ENCODE results near the gene CDC42BPA.

The CDC42BPA gene

GRCh38 chr1:226948051-226948450 lies 370.2 kb downstream of the CDC42BPA start:
- WGBS (ENCODE audit: extremely low coverage, insufficient coverage, insufficient read length): no CpG with 5 or more reads among the region's 2 CpGs
- Histone ChIP-seq H2AK5ac (ENCODE audit: low read length) (no peak overlapping the region), H3K9me3 (ENCODE audit: insufficient read depth, low read depth, low read length) (peaks cover 2% of the 10 kb centered on the region), H3K14ac (ENCODE audit: low read length) (no peak overlapping the region), H3K4me3 (ENCODE audit: low read depth, low read length) (no peak overlapping the region), H3K18ac (ENCODE audit: low read length) (no peak overlapping the region), H3K4ac (ENCODE audit: low read depth, low read length) (no peak overlapping the region), H2BK12ac (ENCODE audit: low read length) (no peak overlapping the region), H2BK120ac (ENCODE audit: insufficient read depth, low read length, poor library complexity) (no peak overlapping the region), H4K12ac (ENCODE audit: low read depth, low read length) (no peak overlapping the region), H3K27me3 (ENCODE audit: insufficient read depth, low read length) (no peaks in the 10 kb centered on the region), H3K4me2 (ENCODE audit: low read length) (no peak overlapping the region), H3K79me1 (ENCODE audit: low read length) (no peaks in the 10 kb centered on the region), H2AFZ (ENCODE audit: insufficient read depth, low read length, poor library complexity) (no peak overlapping the region), H2BK5ac (ENCODE audit: low read depth, low read length, poor library complexity) (no peak overlapping the region), H4K8ac (ENCODE audit: low read depth, low read length) (no peak overlapping the region), H3K9ac (ENCODE audit: low read length) (no peak overlapping the region), H4K91ac (ENCODE audit: low read depth, low read length) (no peak overlapping the region), H3K23ac (ENCODE audit: low read length) (no peak overlapping the region), H3K27ac (ENCODE audit: low read depth, low read length) (no peak overlapping the region), H3K4me1 (ENCODE audit: control insufficient read depth in 1 of 2, insufficient read depth in 2 of 2, low read length in 2 of 2) (peaks cover 0 to 4% of the 10 kb centered on the region in 2 experiments), H3K36me3 (ENCODE audit: control insufficient read depth in 1 of 2, insufficient read depth in 2 of 2, low read length in 2 of 2) (no peaks in the 10 kb centered on the region), H3K79me2 (ENCODE audit: control insufficient read depth, insufficient read depth, low read length, poor library complexity) (no peaks in the 10 kb centered on the region)
- DNase-seq: no peak

DNA sequence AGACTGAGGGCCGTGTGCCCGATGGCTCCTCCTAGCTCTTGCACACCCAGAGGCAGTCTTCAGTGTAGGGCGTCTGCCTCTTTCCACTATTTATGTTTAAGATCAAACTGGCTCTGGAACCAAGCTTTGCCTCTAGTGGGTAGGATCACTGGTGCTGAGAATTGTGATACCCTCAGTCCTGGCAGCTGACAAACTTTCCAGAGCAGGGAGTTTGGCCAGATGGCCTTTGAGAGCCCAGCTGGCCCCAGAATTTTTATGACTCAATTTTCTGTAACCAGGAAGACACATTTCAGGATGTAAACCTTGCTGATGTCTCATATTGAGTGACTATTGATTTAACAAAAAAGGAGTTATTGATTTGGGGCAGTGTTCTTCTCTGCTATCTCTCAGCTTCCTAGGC lies 371.5 kb downstream of the CDC42BPA start:
- H3K4me3 ChIP-seq (ENCODE audit: low read depth, low read length): no peak overlapping the region
- H3K79me2 ChIP-seq (ENCODE audit: control insufficient read depth, insufficient read depth, low read length, poor library complexity): no peaks in the 10 kb centered on the region
- H2BK5ac ChIP-seq (ENCODE audit: low read depth, low read length, poor library complexity): no peak overlapping the region
- H3K27ac ChIP-seq (ENCODE audit: low read depth, low read length): no peak overlapping the region
- H3K27me3 ChIP-seq (ENCODE audit: insufficient read depth, low read length): no peaks in the 10 kb centered on the region
- H3K18ac ChIP-seq (ENCODE audit: low read length): no peak overlapping the region
- H3K14ac ChIP-seq (ENCODE audit: low read length): no peak overlapping the region
- no peak overlapping the region for H3K4me2 ChIP-seq (ENCODE audit: low read length)
- DNase-seq: no peak
- no peak overlapping the region for H3K9ac ChIP-seq (ENCODE audit: low read length)
- peaks cover 0 to 4% of the 10 kb centered on the region in 2 experiments for H3K4me1 ChIP-seq (ENCODE audit: control insufficient read depth in 1 of 2, insufficient read depth in 2 of 2, low read length in 2 of 2)
- no peak overlapping the region for H4K8ac ChIP-seq (ENCODE audit: low read depth, low read length)
- H3K79me1 ChIP-seq (ENCODE audit: low read length): no peaks in the 10 kb centered on the region
- H4K12ac ChIP-seq (ENCODE audit: low read depth, low read length): no peak overlapping the region
- WGBS (ENCODE audit: extremely low coverage, insufficient coverage, insufficient read length): no CpG with 5 or more reads among the region's 3 CpGs
- no peak overlapping the region for H3K4ac ChIP-seq (ENCODE audit: low read depth, low read length)
- H2AFZ ChIP-seq (ENCODE audit: insufficient read depth, low read length, poor library complexity): no peak overlapping the region
- H3K36me3 ChIP-seq (ENCODE audit: control insufficient read depth in 1 of 2, insufficient read depth in 2 of 2, low read length in 2 of 2): no peaks in the 10 kb centered on the region
- peaks cover 2% of the 10 kb centered on the region for H3K9me3 ChIP-seq (ENCODE audit: insufficient read depth, low read depth, low read length)
- no peak overlapping the region for H2AK5ac ChIP-seq (ENCODE audit: low read length)
- no peak overlapping the region for H3K23ac ChIP-seq (ENCODE audit: low read length)
- H4K91ac ChIP-seq (ENCODE audit: low read depth, low read length): no peak overlapping the region
- H2BK120ac ChIP-seq (ENCODE audit: insufficient read depth, low read length, poor library complexity): no peak overlapping the region
- H2BK12ac ChIP-seq (ENCODE audit: low read length): no peak overlapping the region

GRCh38 chr1:226946285-226946684 lies 372.0 kb downstream of the CDC42BPA start:
- Histone ChIP-seq H3K14ac (ENCODE audit: low read length) (no peak overlapping the region), H4K8ac (ENCODE audit: low read depth, low read length) (no peak overlapping the region)
- no peak for DNase-seq

DNA sequence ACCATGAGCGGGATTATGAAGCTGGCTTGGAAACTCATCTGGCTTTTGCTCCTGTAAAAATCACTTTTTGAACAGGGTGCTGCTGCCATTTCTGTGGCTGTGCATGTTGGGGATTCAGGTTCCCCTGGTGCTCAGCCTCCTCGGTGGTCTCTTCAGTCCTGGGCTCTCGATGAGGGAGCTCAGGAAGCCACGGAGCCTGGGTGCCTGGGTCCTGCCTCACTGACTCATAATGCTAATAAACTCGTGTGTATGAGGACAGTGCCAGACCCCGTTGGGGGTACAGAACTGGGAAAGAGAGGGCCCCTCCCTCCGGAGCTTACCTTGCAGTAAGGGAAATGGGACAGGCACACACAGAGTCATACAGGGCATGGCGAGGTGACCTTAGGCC lies 372.4 kb downstream of the CDC42BPA start:
- DNase-seq: no peak
- Histone ChIP-seq H3K9me3 (ENCODE audit: insufficient read depth, low read depth, low read length) (peaks cover 2% of the 10 kb centered on the region), H2AFZ (ENCODE audit: insufficient read depth, low read length, poor library complexity) (no peak overlapping the region), H2BK5ac (ENCODE audit: low read depth, low read length, poor library complexity) (no peak overlapping the region), H3K4me3 (ENCODE audit: low read depth, low read length) (no peak overlapping the region), H3K23ac (ENCODE audit: low read length) (no peak overlapping the region), H3K36me3 (ENCODE audit: control insufficient read depth in 1 of 2, insufficient read depth in 2 of 2, low read length in 2 of 2) (no peaks in the 10 kb centered on the region), H4K8ac (ENCODE audit: low read depth, low read length) (no peak overlapping the region), H2BK120ac (ENCODE audit: insufficient read depth, low read length, poor library complexity) (no peak overlapping the region), H3K79me2 (ENCODE audit: control insufficient read depth, insufficient read depth, low read length, poor library complexity) (no peaks in the 10 kb centered on the region), H3K4me1 (ENCODE audit: control insufficient read depth in 1 of 2, insufficient read depth in 2 of 2, low read length in 2 of 2) (peaks cover 0 to 4% of the 10 kb centered on the region in 2 experiments), H3K27ac (ENCODE audit: low read depth, low read length) (no peak overlapping the region), H3K79me1 (ENCODE audit: low read length) (no peaks in the 10 kb centered on the region), H3K18ac (ENCODE audit: low read length) (no peak overlapping the region), H3K9ac (ENCODE audit: low read length) (no peak overlapping the region), H2BK12ac (ENCODE audit: low read length) (no peak overlapping the region), H4K12ac (ENCODE audit: low read depth, low read length) (no peak overlapping the region), H4K91ac (ENCODE audit: low read depth, low read length) (no peak overlapping the region), H3K27me3 (ENCODE audit: insufficient read depth, low read length) (no peaks in the 10 kb centered on the region), H3K4ac (ENCODE audit: low read depth, low read length) (no peak overlapping the region), H3K4me2 (ENCODE audit: low read length) (no peak overlapping the region), H2AK5ac (ENCODE audit: low read length) (no peak overlapping the region), H3K14ac (ENCODE audit: low read length) (no peak overlapping the region)
- no CpG with 5 or more reads among the region's 8 CpGs for WGBS (ENCODE audit: extremely low coverage, insufficient coverage, insufficient read length)

More at GRCh38 chr1:226946285-226946684, 372.0 kb downstream of the CDC42BPA start:
- H3K27me3 ChIP-seq (ENCODE audit: insufficient read depth, low read length): no peaks in the 10 kb centered on the region
- no peak overlapping the region for H2BK5ac ChIP-seq (ENCODE audit: low read depth, low read length, poor library complexity)
- peak overlapping the region; percentile 28 for H3K4me3 ChIP-seq (ENCODE audit: low read depth, low read length)
- no peak overlapping the region for H3K18ac ChIP-seq (ENCODE audit: low read length)
- H2AK5ac ChIP-seq (ENCODE audit: low read length): no peak overlapping the region
- no peak overlapping the region for H3K4ac ChIP-seq (ENCODE audit: low read depth, low read length)
- H2AFZ ChIP-seq (ENCODE audit: insufficient read depth, low read length, poor library complexity): no peak overlapping the region
- H3K4me1 ChIP-seq (ENCODE audit: control insufficient read depth in 1 of 2, insufficient read depth in 2 of 2, low read length in 2 of 2): peaks cover 0 to 4% of the 10 kb centered on the region in 2 experiments
- no CpG with 5 or more reads among the region's 9 CpGs for WGBS (ENCODE audit: extremely low coverage, insufficient coverage, insufficient read length)
- H3K4me2 ChIP-seq (ENCODE audit: low read length): no peak overlapping the region
- H3K79me1 ChIP-seq (ENCODE audit: low read length): no peaks in the 10 kb centered on the region
- H3K36me3 ChIP-seq (ENCODE audit: control insufficient read depth in 1 of 2, insufficient read depth in 2 of 2, low read length in 2 of 2): no peaks in the 10 kb centered on the region
- H2BK120ac ChIP-seq (ENCODE audit: insufficient read depth, low read length, poor library complexity): no peak overlapping the region
- no peaks in the 10 kb centered on the region for H3K79me2 ChIP-seq (ENCODE audit: control insufficient read depth, insufficient read depth, low read length, poor library complexity)
- no peak overlapping the region for H3K9ac ChIP-seq (ENCODE audit: low read length)
- no peak overlapping the region for H2BK12ac ChIP-seq (ENCODE audit: low read length)
- H3K9me3 ChIP-seq (ENCODE audit: insufficient read depth, low read depth, low read length): peaks cover 2% of the 10 kb centered on the region
- H4K91ac ChIP-seq (ENCODE audit: low read depth, low read length): no peak overlapping the region
- H3K27ac ChIP-seq (ENCODE audit: low read depth, low read length): no peak overlapping the region
- H3K23ac ChIP-seq (ENCODE audit: low read length): no peak overlapping the region
- H4K12ac ChIP-seq (ENCODE audit: low read depth, low read length): no peak overlapping the region
